GM18520 (cell line): Measurements from ENCODE around the gene ZMYND19.
"Not testable (repeated sequence)": the region's sequence is repeated elsewhere in the genome, so short reads cannot be mapped to it uniquely, and the experiment has no call there.

Source experiments
- ATAC-seq: cut with Tn5 transposase; IDR thresholded peaks from one replicate; pipeline ENCODE4 v1.9.1; 2021; ENCODE audit not compliant: unreplicated experiment

The ZMYND19 gene

DNA sequence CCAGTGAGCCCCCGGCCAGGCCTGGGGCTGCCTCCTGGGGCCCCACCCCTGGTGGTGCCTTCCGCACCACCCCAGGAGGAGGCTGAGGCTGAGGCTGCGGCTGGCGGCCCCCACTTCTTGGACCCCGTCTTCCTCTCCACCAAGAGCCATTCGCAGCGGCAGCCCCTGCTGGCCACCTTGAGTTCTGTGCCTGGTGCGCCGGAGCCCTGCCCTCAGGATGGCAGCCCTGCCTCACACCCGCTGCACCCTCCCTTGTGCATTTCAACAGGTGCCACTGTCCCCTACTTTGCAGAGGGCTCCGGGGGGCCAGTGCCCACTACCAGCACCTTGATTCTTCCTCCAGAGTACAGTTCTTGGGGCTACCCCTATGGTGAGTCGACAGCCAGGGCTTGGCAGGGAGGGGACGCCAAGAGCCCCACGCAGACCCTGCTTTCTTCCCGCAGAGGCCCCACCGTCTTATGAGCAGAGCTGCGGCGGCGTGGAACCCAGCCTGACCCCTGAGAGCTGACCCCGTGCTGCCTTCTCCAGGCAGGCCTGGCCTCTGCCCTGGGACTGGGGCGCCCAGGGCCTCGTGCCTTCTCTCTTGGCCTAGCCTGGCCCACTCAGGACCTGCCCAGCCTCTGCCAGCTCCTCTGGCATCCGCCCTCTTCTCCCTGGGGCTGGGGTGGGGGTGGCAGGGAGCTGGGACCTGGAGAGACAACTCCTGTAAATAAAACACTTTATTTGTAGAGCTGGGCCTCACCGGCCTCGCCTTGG is 24.5 kb upstream of the ZMYND19 start:
- no peak for ATAC-seq

GRCh38 chr9:137613738-137614523 is 23.6 kb upstream of the ZMYND19 start:
- ATAC-seq, result no peak

DNA sequence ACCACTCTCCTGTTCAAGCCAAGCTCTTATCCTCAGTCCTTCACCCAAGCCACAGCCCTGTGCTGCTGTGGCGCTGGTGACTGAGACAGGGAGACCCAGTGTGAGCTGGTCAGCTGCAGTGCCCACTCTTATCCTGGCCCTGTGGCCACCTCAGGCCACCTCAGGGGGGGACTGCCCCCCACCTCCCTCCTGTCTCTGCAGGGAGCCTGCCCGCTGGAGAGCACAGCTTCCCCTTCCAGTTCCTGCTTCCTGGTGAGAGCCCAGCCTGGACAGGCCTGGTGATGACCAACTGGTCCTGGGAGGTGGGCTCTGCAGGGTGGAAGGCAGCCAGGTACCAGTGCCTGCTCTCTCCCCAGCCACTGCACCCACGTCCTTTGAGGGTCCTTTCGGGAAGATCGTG is 22.9 kb upstream of the ZMYND19 start:
- no peak for ATAC-seq

- ATAC-seq, result no peak
Observed at GRCh38 chr9:137612741-137613142, 22.4 kb upstream of the ZMYND19 start.

GRCh38 chr9:137611623-137612609 is 21.6 kb upstream of the ZMYND19 start:
- no peak for ATAC-seq

GRCh38 chr9:137610944-137611343 is 20.6 kb upstream of the ZMYND19 start:
- no peak for ATAC-seq

- ATAC-seq, result no peak
Observed at GRCh38 chr9:137607141-137607857, 17.0 kb upstream of the ZMYND19 start.

- no peak for ATAC-seq
Observed at GRCh38 chr9:137606734-137607138, 16.4 kb upstream of the ZMYND19 start.

- ATAC-seq, result no peak
Observed at GRCh38 chr9:137606005-137606621, 15.8 kb upstream of the ZMYND19 start.

- peak; percentile 87 for ATAC-seq
Observed at GRCh38 chr9:137605121-137606004, 15.1 kb upstream of the ZMYND19 start, which contains the start of gene ARRDC1. TSS of gene ARRDC1 (plus strand) at chr9:137605686. CDS start at chr9:137605718, 32 bp downstream.

DNA sequence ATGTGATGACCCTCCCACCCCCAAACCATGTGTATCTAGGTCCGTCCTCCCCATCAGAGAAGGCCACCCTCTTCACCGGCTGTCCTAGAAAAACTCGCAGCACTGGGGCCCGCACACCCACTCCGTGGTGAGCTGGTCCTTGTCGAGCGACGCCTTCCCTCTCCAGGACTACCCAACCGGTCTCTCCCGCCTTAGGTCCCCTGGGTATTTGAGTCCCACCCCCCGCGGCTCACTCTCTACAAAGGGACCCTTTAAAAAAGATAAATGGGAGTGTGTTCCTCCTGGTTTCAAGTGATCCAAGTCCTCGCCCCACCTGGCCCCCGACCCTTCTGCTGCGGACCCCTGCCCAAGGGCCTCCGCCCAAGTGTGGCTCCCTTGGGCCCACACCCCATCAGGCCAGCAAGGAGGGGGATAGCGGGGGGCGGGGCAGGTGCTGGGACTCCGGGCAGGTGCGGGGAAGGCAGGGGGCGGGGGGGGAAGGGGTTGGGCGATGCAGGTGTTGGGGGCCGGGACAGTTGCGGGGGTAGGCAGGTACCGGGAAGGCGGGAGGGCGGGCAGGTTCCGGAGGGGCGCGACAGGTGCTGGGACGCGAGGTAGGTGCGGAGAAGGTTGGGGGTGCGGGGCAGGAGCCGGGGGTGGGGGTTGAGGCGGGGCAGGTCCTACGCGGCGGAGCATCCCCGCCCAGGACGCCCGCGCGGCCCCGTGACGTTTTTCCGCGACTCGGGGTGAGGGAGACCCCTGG is 14.2 kb upstream of the ZMYND19 start:
- ATAC-seq, result no peak

DNA sequence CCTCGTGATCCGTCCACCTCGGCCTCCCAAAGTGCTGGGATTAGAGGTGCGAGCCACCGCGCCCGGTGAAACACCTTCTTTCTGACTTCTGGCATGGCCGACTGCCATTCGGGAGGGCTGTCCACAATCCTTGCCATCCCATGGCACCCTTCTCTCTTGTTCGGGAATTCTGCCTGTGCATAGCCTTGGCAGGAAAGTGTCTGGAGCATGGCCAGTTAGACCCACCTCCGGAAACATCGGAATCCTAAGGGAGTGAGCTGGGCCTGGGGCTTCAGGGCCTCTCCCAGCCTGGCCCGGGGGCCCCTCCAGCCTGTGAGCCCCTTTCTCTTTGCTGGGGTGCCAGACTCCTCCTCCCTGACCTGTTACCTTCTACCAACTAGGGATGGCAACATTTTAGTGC is 13.6 kb upstream of the ZMYND19 start:
- no peak for ATAC-seq

DNA sequence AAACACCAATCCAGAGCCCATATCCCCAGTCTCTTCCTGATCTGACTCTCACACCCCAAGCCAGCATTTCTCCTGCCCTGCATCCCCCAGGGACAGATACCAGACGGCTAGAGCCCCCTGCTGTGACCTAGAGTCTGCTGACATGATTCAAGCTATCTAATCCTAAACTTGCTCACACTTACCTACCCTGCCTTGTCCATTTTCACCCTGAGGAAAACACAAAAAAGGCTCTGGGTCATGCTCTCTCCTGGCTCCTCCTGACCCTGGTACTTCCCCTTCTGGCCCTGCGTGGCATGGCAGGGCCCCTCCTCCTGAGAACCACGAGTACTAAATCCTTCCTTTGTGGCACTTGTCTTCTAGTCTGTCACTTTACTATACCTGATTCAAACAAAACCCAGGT is 12.3 kb upstream of the ZMYND19 start:
- ATAC-seq, result no peak

DNA sequence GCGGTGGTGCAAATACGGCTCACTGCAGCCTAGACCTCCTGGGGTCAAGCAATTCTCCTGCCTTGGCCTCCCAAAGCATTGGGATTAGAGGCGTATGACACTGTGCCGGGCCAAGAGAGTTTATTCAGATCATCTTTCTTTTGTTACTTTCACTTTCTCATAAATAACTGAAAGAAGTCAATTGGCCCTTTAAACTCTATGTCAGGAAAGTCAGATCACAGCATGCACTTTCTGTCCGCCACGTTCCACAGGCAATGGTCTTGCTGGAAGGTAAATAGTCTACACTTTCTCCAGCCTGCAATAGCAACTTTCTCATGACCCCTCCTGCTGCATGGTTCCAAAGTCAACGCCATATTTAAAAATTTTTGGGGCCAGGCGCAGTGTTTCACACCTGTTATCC is 8.6 kb upstream of the ZMYND19 start:
- no peak for ATAC-seq

DNA sequence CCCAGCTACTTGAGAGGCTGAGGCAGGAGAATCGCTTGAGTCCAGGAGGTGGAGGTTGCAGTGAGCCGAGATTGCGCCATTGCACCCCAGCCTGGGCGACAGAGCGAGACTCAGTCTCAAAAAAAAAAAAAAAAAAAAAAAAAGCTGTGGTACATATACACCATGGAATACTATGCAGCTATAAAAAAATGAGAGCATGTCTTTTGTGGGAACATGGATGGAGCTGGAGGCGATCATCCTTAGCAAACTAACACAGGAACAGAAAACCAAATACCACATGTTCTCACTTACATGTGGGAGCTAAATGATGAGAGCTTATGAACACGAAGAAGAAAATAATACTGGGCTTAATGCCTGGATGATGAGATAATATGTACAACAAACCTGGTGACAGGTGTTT is 6.3 kb upstream of the ZMYND19 start:
- ATAC-seq, result not testable (repeated sequence)

DNA sequence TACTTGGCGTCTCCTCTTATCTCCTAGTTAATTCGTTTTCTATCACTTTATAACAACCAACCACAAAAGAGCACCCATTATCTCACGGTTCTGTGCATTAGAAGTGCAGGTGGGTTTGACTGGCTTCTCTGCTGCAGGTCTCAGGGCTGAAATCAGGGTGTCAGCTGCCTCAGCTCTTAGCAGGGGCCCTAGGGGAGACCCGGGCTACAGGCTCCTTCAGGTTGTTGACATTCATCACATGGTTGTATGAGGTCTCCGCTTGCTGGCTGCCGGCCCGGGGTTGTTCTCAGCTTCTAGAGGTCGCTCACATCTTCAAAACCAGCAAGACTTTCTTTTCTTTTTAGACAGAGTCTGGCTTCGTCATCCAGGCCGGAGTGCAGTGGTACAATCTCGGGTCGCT is 2.9 kb upstream of the ZMYND19 start:
- no peak for ATAC-seq

DNA sequence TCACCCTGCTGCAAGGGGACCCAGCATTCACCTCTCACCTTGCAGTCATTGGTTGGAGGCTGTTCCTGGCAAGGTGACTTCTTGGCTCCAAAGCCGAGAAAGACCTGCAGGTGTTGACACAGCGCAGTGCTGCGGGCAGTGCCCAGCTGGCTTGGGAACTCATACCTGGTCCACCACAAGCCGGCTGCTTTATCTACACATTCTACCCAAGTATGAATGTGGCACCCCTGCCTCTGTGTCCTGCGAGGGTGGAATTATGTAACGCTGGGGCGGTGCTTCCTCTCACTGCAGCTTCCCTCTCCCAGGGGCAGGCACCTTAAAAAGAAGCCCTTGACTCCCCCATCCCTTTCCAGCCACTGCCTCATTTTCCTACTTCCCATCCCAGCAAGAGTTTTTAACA is 2.5 kb upstream of the ZMYND19 start:
- ATAC-seq, result no peak

GRCh38 chr9:137590123-137590468 is 216 bp downstream of the ZMYND19 start:
- ATAC-seq, result no peak
